Measurements from ENCODE around the gene LPXN. TPM values are rescaled to one million over a fixed set of nuclear protein-coding genes. Genes with fewer than 3 reads are reported as not detected.

The LPXN gene
- total RNA-seq, 1 experiment from 2014 or later, result 7.8 TPM

DNA sequence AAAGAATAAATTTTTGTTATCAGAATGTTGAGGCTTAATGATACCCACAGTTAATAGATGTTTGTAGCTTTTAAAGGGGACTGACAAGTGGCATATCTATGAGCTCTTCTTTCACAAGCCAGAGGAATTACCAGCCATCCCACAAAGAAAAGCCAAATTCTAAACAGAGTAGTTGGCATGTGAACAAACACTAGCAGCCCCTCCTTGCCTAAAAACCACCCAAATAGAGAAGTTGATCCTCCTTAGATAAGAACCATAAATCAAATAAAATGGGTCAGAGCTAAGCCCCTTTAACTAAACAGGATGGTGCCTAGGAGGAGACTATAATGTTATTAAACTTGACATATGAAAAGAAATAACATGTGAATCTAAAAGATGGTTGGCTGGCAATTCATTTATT is 11.4 kb downstream of the LPXN start:
- TF ChIP-seq, protein P1, sequence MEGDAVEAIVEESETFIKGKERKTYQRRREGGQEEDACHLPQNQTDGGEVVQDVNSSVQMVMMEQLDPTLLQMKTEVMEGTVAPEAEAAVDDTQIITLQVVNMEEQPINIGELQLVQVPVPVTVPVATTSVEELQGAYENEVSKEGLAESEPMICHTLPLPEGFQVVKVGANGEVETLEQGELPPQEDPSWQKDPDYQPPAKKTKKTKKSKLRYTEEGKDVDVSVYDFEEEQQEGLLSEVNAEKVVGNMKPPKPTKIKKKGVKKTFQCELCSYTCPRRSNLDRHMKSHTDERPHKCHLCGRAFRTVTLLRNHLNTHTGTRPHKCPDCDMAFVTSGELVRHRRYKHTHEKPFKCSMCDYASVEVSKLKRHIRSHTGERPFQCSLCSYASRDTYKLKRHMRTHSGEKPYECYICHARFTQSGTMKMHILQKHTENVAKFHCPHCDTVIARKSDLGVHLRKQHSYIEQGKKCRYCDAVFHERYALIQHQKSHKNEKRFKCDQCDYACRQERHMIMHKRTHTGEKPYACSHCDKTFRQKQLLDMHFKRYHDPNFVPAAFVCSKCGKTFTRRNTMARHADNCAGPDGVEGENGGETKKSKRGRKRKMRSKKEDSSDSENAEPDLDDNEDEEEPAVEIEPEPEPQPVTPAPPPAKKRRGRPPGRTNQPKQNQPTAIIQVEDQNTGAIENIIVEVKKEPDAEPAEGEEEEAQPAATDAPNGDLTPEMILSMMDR (IDR thresholded peaks at IDR 0.05; ENCODE audit: unreplicated experiment), result no peak
- Mint-ChIP-seq H3K4me1 (ENCODE audit: insufficient read depth, unreplicated experiment) (peaks cover 9% of the 10 kb centered on the region), H3K27ac (ENCODE audit: low read depth, unreplicated experiment) (no peak overlapping the region), H3K4me3 (ENCODE audit: unreplicated experiment) (no peak overlapping the region), H3K9me3 (ENCODE audit: unreplicated experiment) (no peaks in the 10 kb centered on the region), H3K27me3 (ENCODE audit: insufficient read depth, unreplicated experiment) (no peaks in the 10 kb centered on the region), H3K36me3 (ENCODE audit: insufficient read depth, unreplicated experiment) (peaks cover 18% of the 10 kb centered on the region)
- intact Hi-C loops (cut with micrococcal nuclease), result no loop called here
- no TSS peak for BruUV-seq (replicated peaks)
- ChIA-PET CTCF (interaction anchor here (0.5 to 2.2 kb wide), 4 partner anchors 13 to 772 kb away, joined by 3 to 6 read pairs (median 4); partner anchors contain the start of gene LPXN), POLR2A (interaction anchor here (0.6 to 1.4 kb wide), 3 partner anchors 9 to 754 kb away, joined by 3 to 4 read pairs (median 3); no protein-coding TSS in a partner anchor)
- DNase-seq (ENCODE audit: unreplicated experiment), result no peak

DNA sequence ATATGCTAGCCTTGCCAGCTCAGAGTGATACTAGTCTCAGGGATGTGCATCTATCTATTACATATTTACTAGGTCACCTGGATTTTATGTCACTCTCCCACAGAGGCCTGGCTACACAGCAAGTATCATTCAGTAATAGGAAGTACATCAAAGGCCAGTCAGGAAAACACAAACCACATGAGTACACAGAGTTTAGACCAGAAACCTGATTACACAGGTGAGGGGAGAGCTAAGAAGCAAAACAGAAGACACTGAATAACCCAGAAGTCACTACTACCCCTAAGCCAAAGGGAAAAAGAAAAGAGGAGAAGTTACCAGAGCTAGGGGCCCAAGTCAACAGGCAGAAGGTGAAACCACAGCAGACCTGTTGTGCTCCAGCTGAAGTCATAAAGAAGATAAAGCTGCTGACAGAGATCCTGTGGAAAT is 13.3 kb downstream of the LPXN start:
- Mint-ChIP-seq H3K27me3 (ENCODE audit: insufficient read depth, unreplicated experiment) (no peaks in the 10 kb centered on the region), H3K9me3 (ENCODE audit: unreplicated experiment) (no peaks in the 10 kb centered on the region), H3K4me3 (ENCODE audit: unreplicated experiment) (no peak overlapping the region), H3K27ac (ENCODE audit: low read depth, unreplicated experiment) (no peak overlapping the region), H3K4me1 (ENCODE audit: insufficient read depth, unreplicated experiment) (peaks cover 5% of the 10 kb centered on the region), H3K36me3 (ENCODE audit: insufficient read depth, unreplicated experiment) (peaks cover 12% of the 10 kb centered on the region)
- no TSS peak for BruUV-seq (replicated peaks)
- DNase-seq (ENCODE audit: unreplicated experiment), result no peak
- ChIA-PET CTCF (interaction anchor here (0.6 to 1.2 kb wide), 3 partner anchors 8 to 66 kb away, joined by 3 read pairs; no protein-coding TSS in a partner anchor), POLR2A (interaction anchor here (0.7 kb wide), 1 partner anchor 910 kb away, joined by 3 read pairs; no protein-coding TSS in a partner anchor)
- TF ChIP-seq, protein P1 (IDR thresholded peaks at IDR 0.05; ENCODE audit: unreplicated experiment), result no peak
- intact Hi-C loops (cut with micrococcal nuclease), result no loop called here

DNA sequence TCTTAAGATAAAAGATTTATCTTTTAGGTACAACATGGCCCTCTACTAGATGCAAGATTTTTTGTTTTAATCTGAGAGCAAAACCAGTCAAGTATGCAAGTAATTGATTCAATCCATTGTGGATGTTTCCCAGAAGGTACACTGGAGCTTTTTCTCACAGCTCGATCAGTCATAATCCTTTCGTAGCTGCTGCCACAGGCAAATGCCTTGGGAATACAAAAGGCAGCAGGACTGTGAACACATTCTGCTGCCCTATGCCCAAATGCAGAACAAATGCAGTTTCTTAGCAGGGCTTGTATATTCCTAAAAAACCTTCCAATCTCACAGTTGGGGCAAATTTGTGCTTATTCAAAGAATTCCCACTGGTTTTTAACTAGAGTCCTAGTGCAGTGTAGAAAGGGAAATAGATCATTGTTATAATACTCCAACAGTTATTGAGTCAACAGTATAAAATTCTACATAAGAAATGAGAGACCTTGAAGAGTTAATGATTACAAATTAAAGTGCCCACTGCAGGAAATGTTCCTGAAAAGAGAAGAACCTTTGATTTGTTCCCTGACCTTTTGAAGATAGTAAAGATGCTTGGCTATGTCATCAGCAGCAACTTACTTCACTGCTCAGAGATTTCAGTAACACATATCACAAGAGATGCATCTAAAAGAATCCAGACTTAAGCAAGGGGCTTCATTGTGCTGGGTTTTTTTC is 14.1 kb downstream of the LPXN start:
- no TSS peak for BruUV-seq (replicated peaks)
- Mint-ChIP-seq H3K27me3 (ENCODE audit: insufficient read depth, unreplicated experiment) (no peaks in the 10 kb centered on the region), H3K27ac (ENCODE audit: low read depth, unreplicated experiment) (peak overlapping the region; percentile 33), H3K9me3 (ENCODE audit: unreplicated experiment) (no peaks in the 10 kb centered on the region), H3K4me3 (ENCODE audit: unreplicated experiment) (no peak overlapping the region), H3K4me1 (ENCODE audit: insufficient read depth, unreplicated experiment) (peaks cover 5% of the 10 kb centered on the region), H3K36me3 (ENCODE audit: insufficient read depth, unreplicated experiment) (peaks cover 12% of the 10 kb centered on the region)
- ChIA-PET CTCF (interaction anchor here (1.2 kb wide), 2 partner anchors 49 to 68 kb away, joined by 3 to 4 read pairs; no protein-coding TSS in a partner anchor), POLR2A (no interaction called here)
- TF ChIP-seq, protein P1 (IDR thresholded peaks at IDR 0.05; ENCODE audit: unreplicated experiment), result no peak
- intact Hi-C loops (cut with micrococcal nuclease), result no loop called here
- no peak for DNase-seq (ENCODE audit: unreplicated experiment)

DNA sequence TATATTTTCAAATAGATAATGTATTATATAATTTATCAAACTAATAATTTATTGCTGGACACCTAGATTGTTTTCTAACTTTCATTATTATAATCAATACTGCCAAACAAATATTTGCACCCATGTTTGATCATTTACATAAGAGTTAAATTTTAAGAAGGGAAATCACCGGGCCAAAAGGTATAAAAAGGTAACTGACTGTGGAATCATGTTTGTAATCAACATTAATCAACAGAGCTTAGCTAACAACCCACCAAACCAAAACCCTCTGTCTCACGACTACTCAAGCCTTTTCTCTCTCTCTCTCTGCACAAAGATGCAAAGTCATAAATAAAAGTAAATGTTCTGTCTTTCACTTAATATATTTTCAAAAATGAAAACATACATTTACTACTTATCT is 14.8 kb downstream of the LPXN start:
- peak overlapping the region; percentile 33 for H3K27ac Mint-ChIP-seq (ENCODE audit: low read depth, unreplicated experiment)
- H3K9me3 Mint-ChIP-seq (ENCODE audit: unreplicated experiment), result no peaks in the 10 kb centered on the region
- ChIA-PET CTCF (interaction anchor here (1.2 kb wide), 1 partner anchor 68 kb away, joined by 4 read pairs; no protein-coding TSS in a partner anchor), POLR2A (interaction anchor here (1.0 kb wide), 1 partner anchor 12 kb away, joined by 3 read pairs; no protein-coding TSS in a partner anchor)
- TF ChIP-seq, protein P1 (IDR thresholded peaks at IDR 0.05; ENCODE audit: unreplicated experiment), result no peak
- no peaks in the 10 kb centered on the region for H3K27me3 Mint-ChIP-seq (ENCODE audit: insufficient read depth, unreplicated experiment)
- no TSS peak for BruUV-seq (replicated peaks)
- H3K4me3 Mint-ChIP-seq (ENCODE audit: unreplicated experiment), result no peak overlapping the region
- DNase-seq (ENCODE audit: unreplicated experiment), result no peak
- peaks cover 12% of the 10 kb centered on the region for H3K36me3 Mint-ChIP-seq (ENCODE audit: insufficient read depth, unreplicated experiment)
- peaks cover 5% of the 10 kb centered on the region for H3K4me1 Mint-ChIP-seq (ENCODE audit: insufficient read depth, unreplicated experiment)
- intact Hi-C loops (cut with micrococcal nuclease), result no loop called here

All from MCF 10A (cell line).